ENCODE data around the gene TNRC6C.
"Not testable (repeated sequence)": the region's sequence is repeated elsewhere in the genome, so short reads cannot be mapped to it uniquely, and the experiment has no call there.

Gene TNRC6C

GRCh38 chr17:77974396-77974795 lies 15.9 kb downstream of the TNRC6C start:
- no peak for TF ChIP-seq CTCF (conservative IDR thresholded peaks at IDR 0.05; ENCODE audit: control insufficient read depth, insufficient read depth, low read depth, low read length)
- no peak for DNase-seq (ENCODE audit: low read depth)

DNA sequence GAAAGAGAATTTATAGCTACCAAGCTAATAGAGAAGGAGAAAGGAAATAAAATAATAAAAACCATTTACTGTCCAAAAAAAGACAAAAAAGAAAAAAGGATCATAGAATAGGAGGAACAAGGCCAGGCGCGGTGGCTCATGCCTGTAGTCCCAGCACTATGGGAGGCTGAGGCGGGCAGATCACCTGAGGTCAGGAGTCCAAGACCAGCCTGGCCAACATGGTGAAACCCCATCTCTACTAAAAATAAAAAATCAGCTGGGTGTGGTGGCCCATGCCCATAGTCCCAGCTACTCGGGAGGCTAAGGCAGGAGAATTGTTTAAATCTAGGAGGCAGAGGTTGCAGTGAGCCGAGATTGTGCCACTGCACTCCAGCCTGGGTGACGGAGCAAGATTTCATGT lies 23.9 kb downstream of the TNRC6C start:
- not testable (repeated sequence) for H3K4me3 ChIP-seq (ENCODE audit: control insufficient read depth, low read depth, low read length); DNase-seq (ENCODE audit: low read depth)

More at GRCh38 chr17:77974396-77974795, 15.9 kb downstream of the TNRC6C start:
- H3K4me3 ChIP-seq (ENCODE audit: control insufficient read depth, low read depth, low read length), result no peak overlapping the region

DNA sequence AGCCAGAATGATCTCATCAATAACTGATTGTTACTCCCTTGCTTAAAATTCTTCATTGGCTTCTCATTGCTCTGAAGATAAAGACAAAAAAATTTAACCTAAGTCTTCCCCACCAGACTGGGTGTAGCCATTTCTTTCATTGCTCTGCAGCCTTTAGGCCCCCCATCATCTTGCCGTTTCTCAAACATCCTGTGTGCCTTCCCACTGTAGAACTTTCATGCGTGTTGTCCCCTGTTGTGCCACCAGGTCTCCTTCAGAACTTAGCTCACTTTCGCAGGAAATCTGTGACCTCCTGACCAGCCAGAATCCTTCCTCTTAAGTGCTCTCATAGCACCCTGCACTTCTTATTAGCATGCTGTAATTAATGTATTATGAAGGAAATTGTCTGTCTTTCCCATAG lies 31.8 kb downstream of the TNRC6C start:
- H3K4me3 ChIP-seq (ENCODE audit: control insufficient read depth, low read depth, low read length), result no peak overlapping the region
- TF ChIP-seq CTCF (conservative IDR thresholded peaks at IDR 0.05; ENCODE audit: control insufficient read depth, insufficient read depth, low read depth, low read length), result no peak
- DNase-seq (ENCODE audit: low read depth), result no peak

DNA sequence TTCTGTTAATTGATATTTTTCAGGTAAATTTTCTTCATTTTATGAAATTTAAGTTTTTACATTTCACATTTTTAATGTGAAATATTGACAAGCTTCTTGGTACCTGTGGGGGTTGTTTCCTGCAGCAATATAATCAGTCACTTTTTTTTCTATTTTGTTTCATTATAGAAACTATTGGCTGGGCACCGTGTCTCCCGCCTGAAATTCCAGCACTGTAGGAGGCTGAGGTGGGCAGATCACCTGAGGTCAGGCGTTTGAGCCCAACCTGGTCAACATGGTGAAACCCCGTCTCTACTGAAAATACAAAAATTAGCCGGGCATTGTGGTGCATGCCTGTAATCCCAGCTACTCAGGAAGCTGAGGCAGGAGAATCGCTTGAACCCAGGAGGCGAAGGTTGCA lies 35.2 kb downstream of the TNRC6C start:
- not testable (repeated sequence) for DNase-seq (ENCODE audit: low read depth); H3K4me3 ChIP-seq (ENCODE audit: control insufficient read depth, low read depth, low read length)

- no peak for DNase-seq (ENCODE audit: low read depth)
- H3K4me3 ChIP-seq (ENCODE audit: control insufficient read depth, low read depth, low read length), result no peak overlapping the region
- TF ChIP-seq CTCF (conservative IDR thresholded peaks at IDR 0.05; ENCODE audit: control insufficient read depth, insufficient read depth, low read depth, low read length), result no peak
These were observed 36.8 kb downstream of the TNRC6C start for GRCh38 chr17:77995146-77995852.

- DNase-seq (ENCODE audit: low read depth), result no peak
- no peak for TF ChIP-seq CTCF (conservative IDR thresholded peaks at IDR 0.05; ENCODE audit: control insufficient read depth, insufficient read depth, low read depth, low read length)
These were observed 37.8 kb downstream of the TNRC6C start for GRCh38 chr17:77996256-77996655.

DNA sequence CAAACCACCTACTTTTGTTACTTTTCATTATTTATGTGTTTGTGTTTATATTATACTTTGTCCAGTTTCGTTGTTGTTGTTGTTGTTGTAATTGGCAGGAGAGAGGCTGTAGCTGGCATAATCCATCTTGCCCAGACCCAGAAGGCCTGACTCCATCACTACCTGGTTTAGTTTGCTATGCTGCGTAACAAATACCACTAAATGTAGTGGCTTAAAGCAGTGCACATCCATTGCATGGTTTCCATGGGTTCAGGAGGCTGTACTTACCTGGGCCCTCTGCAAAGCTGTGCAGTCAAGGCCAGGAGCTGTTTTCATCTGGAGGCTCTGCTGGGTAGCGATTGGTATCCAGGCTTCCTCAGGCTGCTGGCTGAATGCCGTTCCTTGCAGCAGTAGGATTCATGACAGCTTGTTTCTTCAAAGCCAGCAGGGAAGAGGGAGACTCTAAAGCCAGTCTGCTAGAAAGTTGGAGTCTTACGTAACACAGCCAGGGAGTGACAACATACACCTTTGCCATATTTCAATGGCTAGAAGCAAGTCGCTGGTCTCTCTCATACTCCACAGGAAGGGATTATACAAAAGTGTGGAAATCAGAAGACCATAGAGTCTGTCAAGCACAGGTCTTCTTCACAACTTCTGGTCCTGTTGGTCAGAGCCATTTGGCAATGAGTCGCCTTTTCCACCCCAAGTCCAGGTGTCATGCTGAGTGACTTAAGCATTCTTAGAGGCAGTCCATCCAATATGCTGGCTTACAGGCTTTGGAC lies 41.1 kb downstream of the TNRC6C start:
- no peak overlapping the region for H3K4me3 ChIP-seq (ENCODE audit: control insufficient read depth, low read depth, low read length)
- TF ChIP-seq CTCF (conservative IDR thresholded peaks at IDR 0.05; ENCODE audit: control insufficient read depth, insufficient read depth, low read depth, low read length), result no peak
- peak; percentile 35 for DNase-seq (ENCODE audit: low read depth)

More at GRCh38 chr17:77996256-77996655, 37.8 kb downstream of the TNRC6C start:
- H3K4me3 ChIP-seq (ENCODE audit: control insufficient read depth, low read depth, low read length), result no peak overlapping the region
